Measurements from ENCODE around the gene CDK5.

CDK5 gene

DNA sequence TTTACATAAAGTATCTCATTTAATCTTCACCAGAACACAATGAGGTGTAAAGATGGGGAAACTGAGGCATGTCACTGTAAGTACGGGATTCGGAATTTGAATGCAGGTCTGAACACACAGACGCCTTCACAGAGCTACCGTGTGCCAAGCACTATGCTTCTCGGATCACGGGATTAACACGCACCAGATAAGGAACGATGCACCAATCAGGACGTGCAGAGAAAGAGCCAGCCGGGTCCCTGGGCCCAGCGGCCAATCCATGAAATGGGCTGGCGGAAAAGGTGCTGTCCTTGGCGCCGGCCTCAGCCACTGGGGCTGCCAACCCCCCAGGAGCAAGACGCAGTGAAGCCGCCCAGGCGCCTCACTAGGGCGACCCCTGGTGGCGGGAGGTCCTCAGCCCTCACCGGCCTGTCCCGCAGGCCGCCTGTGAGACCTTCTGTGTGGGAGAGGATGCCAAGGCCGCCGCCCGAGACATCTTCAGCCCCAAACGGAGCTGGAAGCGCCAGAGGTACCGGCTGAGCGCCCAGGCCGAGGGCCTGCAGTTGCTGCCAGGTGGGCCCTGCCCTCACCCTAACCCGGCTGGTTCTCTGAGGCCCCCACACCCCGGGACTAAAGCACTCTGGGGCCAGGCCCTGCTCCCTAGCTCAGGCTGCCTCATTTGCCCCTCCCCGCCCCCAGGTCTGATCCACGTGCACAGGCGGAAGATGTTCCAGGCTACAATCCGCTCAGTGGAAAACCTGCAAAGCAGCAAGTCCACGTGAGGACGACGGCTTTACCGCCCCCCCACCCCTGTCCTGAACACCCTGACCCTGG is 49.0 kb downstream of the CDK5 start:
- Histone ChIP-seq H3K27me3 (no peaks in the 10 kb centered on the region), H3K4me1 (peaks cover 11% of the 10 kb centered on the region), H3K36me3 (no peaks in the 10 kb centered on the region), H3K9me3 (no peaks in the 10 kb centered on the region), H3K4me3 (ENCODE audit: low read depth, low read length) (no peak overlapping the region)
- TF ChIP-seq, protein P1, sequence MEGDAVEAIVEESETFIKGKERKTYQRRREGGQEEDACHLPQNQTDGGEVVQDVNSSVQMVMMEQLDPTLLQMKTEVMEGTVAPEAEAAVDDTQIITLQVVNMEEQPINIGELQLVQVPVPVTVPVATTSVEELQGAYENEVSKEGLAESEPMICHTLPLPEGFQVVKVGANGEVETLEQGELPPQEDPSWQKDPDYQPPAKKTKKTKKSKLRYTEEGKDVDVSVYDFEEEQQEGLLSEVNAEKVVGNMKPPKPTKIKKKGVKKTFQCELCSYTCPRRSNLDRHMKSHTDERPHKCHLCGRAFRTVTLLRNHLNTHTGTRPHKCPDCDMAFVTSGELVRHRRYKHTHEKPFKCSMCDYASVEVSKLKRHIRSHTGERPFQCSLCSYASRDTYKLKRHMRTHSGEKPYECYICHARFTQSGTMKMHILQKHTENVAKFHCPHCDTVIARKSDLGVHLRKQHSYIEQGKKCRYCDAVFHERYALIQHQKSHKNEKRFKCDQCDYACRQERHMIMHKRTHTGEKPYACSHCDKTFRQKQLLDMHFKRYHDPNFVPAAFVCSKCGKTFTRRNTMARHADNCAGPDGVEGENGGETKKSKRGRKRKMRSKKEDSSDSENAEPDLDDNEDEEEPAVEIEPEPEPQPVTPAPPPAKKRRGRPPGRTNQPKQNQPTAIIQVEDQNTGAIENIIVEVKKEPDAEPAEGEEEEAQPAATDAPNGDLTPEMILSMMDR (IDR thresholded peaks at IDR 0.05; ENCODE audit: low read depth, low read length), result peak; percentile 36
- DNase-seq, result peak; percentile 49

DNA sequence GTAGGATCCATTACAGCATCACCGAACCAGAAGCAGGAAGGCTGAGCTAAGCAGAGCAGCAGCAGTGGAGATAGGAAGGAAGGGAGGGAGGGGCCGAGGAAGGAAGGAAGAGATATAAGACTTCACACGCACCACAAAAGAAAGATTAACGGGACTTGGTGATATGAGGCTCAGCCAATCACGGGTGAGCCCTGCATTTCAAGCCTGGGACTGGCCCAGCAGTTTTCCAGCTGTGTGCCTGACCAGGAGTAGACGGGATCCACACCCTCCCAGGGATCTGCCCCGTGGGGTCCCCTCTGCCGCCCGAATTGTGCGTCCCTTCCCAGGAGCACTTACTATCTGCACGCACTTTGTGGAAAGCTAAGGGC is 49.6 kb downstream of the CDK5 start:
- TF ChIP-seq, protein P1 (IDR thresholded peaks at IDR 0.05; ENCODE audit: low read depth, low read length), result no peak
- H3K36me3 ChIP-seq, result no peaks in the 10 kb centered on the region
- no peak overlapping the region for H3K4me3 ChIP-seq (ENCODE audit: low read depth, low read length)
- DNase-seq, result no peak
- H3K27me3 ChIP-seq, result no peaks in the 10 kb centered on the region
- H3K4me1 ChIP-seq, result peaks cover 11% of the 10 kb centered on the region
- H3K9me3 ChIP-seq, result no peaks in the 10 kb centered on the region

- peak; percentile 63 for DNase-seq
- H3K27me3 ChIP-seq, result no peaks in the 10 kb centered on the region
- TF ChIP-seq, protein P1 (IDR thresholded peaks at IDR 0.05; ENCODE audit: low read depth, low read length), result no peak
- H3K4me3 ChIP-seq (ENCODE audit: low read depth, low read length), result no peak overlapping the region
- peaks cover 11% of the 10 kb centered on the region for H3K4me1 ChIP-seq
- no peaks in the 10 kb centered on the region for H3K9me3 ChIP-seq
- H3K36me3 ChIP-seq, result no peaks in the 10 kb centered on the region
Observed at GRCh38 chr7:151007469-151007898, 50.2 kb downstream of the CDK5 start.

GRCh38 chr7:151006590-151007300 is 51.0 kb downstream of the CDK5 start:
- no peak for DNase-seq
- Histone ChIP-seq H3K4me1 (peaks cover 11% of the 10 kb centered on the region), H3K36me3 (no peaks in the 10 kb centered on the region), H3K27me3 (no peaks in the 10 kb centered on the region), H3K4me3 (ENCODE audit: low read depth, low read length) (no peak overlapping the region), H3K9me3 (no peaks in the 10 kb centered on the region)
- TF ChIP-seq, protein P1 (IDR thresholded peaks at IDR 0.05; ENCODE audit: low read depth, low read length), result no peak

DNA sequence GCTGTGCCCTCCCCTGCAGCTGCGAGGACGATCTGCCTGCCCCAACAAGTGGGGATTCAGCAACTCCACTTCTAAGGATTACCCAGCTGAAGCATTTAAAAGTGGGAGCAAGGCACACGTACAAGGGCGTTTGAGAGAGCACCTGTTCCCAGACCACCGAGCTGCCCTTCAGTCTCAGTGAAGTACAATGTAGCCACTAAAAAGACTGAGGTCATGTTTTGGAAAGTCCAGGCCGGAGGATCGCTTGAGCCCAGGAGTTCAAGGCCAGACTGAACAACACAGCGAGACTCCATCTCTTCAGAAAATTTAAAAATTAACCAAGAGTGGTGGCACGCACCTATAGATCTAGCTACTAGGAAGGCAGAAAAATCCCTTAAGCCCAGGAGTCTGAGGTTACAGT is 52.1 kb downstream of the CDK5 start:
- no peak for DNase-seq
- Histone ChIP-seq H3K36me3 (no peaks in the 10 kb centered on the region), H3K4me3 (ENCODE audit: low read depth, low read length) (no peak overlapping the region), H3K27me3 (no peaks in the 10 kb centered on the region), H3K4me1 (peaks cover 11% of the 10 kb centered on the region), H3K9me3 (no peaks in the 10 kb centered on the region)
- TF ChIP-seq, protein P1 (IDR thresholded peaks at IDR 0.05; ENCODE audit: low read depth, low read length), result no peak
